Mucosa of rectum (tissue), 2 donors: ENCODE results near the gene ANKRD11.

Experiments used
- H3K27ac ChIP-seq, 2 donors: one replicate each; pipeline ENCODE4 v1.7.0; 2013; ENCODE audit warnings: inconsistent platforms in 2 of 2, low read depth in 2 of 2, low read length in 2 of 2
- H3K27me3 ChIP-seq, 2 donors: one replicate each; pipeline ENCODE4 v1.7.0; 2013; ENCODE audit warnings: low read length in 2 of 2; ENCODE audit not compliant: control insufficient read depth in 2 of 2, insufficient read depth in 2 of 2
- H3K36me3 ChIP-seq, 2 donors: one replicate each; pipeline ENCODE4 v1.7.0; 2013; ENCODE audit warnings: low read length in 2 of 2; ENCODE audit not compliant: control insufficient read depth in 2 of 2, insufficient read depth in 2 of 2
- H3K4me1 ChIP-seq, 2 donors: one replicate each; pipeline ENCODE4 v1.7.0; 2013; ENCODE audit warnings: low read length in 2 of 2, mild to moderate bottlenecking in 1 of 2; ENCODE audit not compliant: control insufficient read depth in 2 of 2, insufficient read depth in 2 of 2
- H3K4me3 ChIP-seq, 2 donors: one replicate each; pipeline ENCODE4 v1.7.0; 2013; ENCODE audit warnings: low read length in 2 of 2
- H3K9ac ChIP-seq, 2 donors: one replicate each; pipeline ENCODE4 v1.7.0; 2013; ENCODE audit warnings: low read length in 2 of 2, low read depth in 1 of 2, mild to moderate bottlenecking in 1 of 2
- H3K9me3 ChIP-seq, 2 donors: one replicate each; pipeline ENCODE4 v1.7.0; 2013; ENCODE audit warnings: low read length in 2 of 2; ENCODE audit not compliant: control insufficient read depth in 2 of 2
- donor health status: healthy.
- donor health status: Normal muscosa, but diverticular disease.

The ANKRD11 gene

GRCh38 chr16:89344846-89345611 lies 145.3 kb downstream of the ANKRD11 start:
- Histone ChIP-seq H3K9ac (peak overlapping the region in 1 of 2 donors; percentile 1), H3K4me3 (no peak overlapping the region), H3K4me1 (peaks cover 26 to 32% of the 10 kb centered on the region in 2 donors), H3K36me3 (no peaks in the 10 kb centered on the region), H3K27ac (peak overlapping the region; percentile 29 to 46), H3K27me3 (no peaks in the 10 kb centered on the region), H3K9me3 (no peaks in the 10 kb centered on the region)

- no peak overlapping the region for H3K9ac ChIP-seq
These were observed 145.9 kb downstream of the ANKRD11 start for GRCh38 chr16:89344458-89344834.

GRCh38 chr16:89343501-89344457 lies 146.6 kb downstream of the ANKRD11 start:
- Histone ChIP-seq H3K9ac (no peak overlapping the region), H3K4me1 (peaks cover 26 to 32% of the 10 kb centered on the region in 2 donors), H3K27ac (peak overlapping the region; percentile 49 to 68), H3K9me3 (no peaks in the 10 kb centered on the region), H3K4me3 (peak overlapping the region; percentile 36 to 48), H3K36me3 (no peaks in the 10 kb centered on the region), H3K27me3 (no peaks in the 10 kb centered on the region)

More at GRCh38 chr16:89344458-89344834, 145.9 kb downstream of the ANKRD11 start:
- no peaks in the 10 kb centered on the region for H3K36me3 ChIP-seq
- no peak overlapping the region for H3K27ac ChIP-seq
- H3K27me3 ChIP-seq = no peaks in the 10 kb centered on the region
- no peak overlapping the region for H3K4me3 ChIP-seq
- H3K9me3 ChIP-seq = no peaks in the 10 kb centered on the region
- H3K4me1 ChIP-seq = peaks cover 26 to 32% of the 10 kb centered on the region in 2 donors

- peaks cover 26 to 30% of the 10 kb centered on the region in 2 donors for H3K4me1 ChIP-seq
- no peaks in the 10 kb centered on the region for H3K9me3 ChIP-seq
- no peak overlapping the region for H3K4me3 ChIP-seq
- H3K27me3 ChIP-seq = no peaks in the 10 kb centered on the region
- no peak overlapping the region for H3K9ac ChIP-seq
- H3K27ac ChIP-seq = no peak overlapping the region
- H3K36me3 ChIP-seq = no peaks in the 10 kb centered on the region
These were observed 148.4 kb downstream of the ANKRD11 start for GRCh38 chr16:89341697-89342694.

GRCh38 chr16:89341279-89341678 lies 149.1 kb downstream of the ANKRD11 start:
- H3K36me3 ChIP-seq = no peaks in the 10 kb centered on the region
- no peaks in the 10 kb centered on the region for H3K27me3 ChIP-seq
- no peak overlapping the region for H3K4me3 ChIP-seq
- H3K9ac ChIP-seq = no peak overlapping the region
- H3K9me3 ChIP-seq = no peaks in the 10 kb centered on the region
- no peak overlapping the region for H3K27ac ChIP-seq
- peaks cover 27 to 29% of the 10 kb centered on the region in 2 donors for H3K4me1 ChIP-seq

GRCh38 chr16:89338863-89339262 lies 151.5 kb downstream of the ANKRD11 start:
- no peaks in the 10 kb centered on the region for H3K36me3 ChIP-seq
- H3K27ac ChIP-seq = no peak overlapping the region
- no peak overlapping the region for H3K9ac ChIP-seq
- peaks cover 25 to 26% of the 10 kb centered on the region in 2 donors for H3K4me1 ChIP-seq
- no peaks in the 10 kb centered on the region for H3K27me3 ChIP-seq
- no peaks in the 10 kb centered on the region for H3K9me3 ChIP-seq
- H3K4me3 ChIP-seq = no peak overlapping the region

GRCh38 chr16:89337965-89338364 lies 152.4 kb downstream of the ANKRD11 start:
- Histone ChIP-seq H3K4me1 (peaks cover 23% of the 10 kb centered on the region in 2 donors), H3K36me3 (no peaks in the 10 kb centered on the region), H3K27me3 (no peaks in the 10 kb centered on the region), H3K9ac (no peak overlapping the region), H3K4me3 (no peak overlapping the region), H3K9me3 (no peaks in the 10 kb centered on the region), H3K27ac (no peak overlapping the region)

- Histone ChIP-seq H3K4me3 (no peak overlapping the region), H3K4me1 (peaks cover 23% of the 10 kb centered on the region in 2 donors), H3K36me3 (no peaks in the 10 kb centered on the region), H3K27ac (no peak overlapping the region), H3K9ac (no peak overlapping the region), H3K9me3 (no peaks in the 10 kb centered on the region), H3K27me3 (no peaks in the 10 kb centered on the region)
These were observed 154.4 kb downstream of the ANKRD11 start for GRCh38 chr16:89335803-89336485.
